MG63 (cell line): Measurements from ENCODE around the gene PRSS37. TPM values are rescaled to one million over a fixed set of nuclear protein-coding genes. Genes with fewer than 3 reads are reported as not detected.

Source experiments
- DNase-seq: peaks from one replicate; pipeline ENCODE4 v3.0.0-alpha.2; 2020
- H3K27me3 ChIP-seq: fragments of 250-450 bp; sonication (Bioruptor Pico); 2 replicates; pipeline ENCODE4 v1.5.1; 2020; ENCODE audit warnings: mild to moderate bottlenecking, moderate library complexity
- H3K36me3 ChIP-seq: fragments of 250-450 bp; sonication (Bioruptor Pico); 2 replicates; pipeline ENCODE4 v1.5.1; 2020; ENCODE audit warnings: mild to moderate bottlenecking, moderate library complexity
- H3K4me3 ChIP-seq: fragments of 250-450 bp; sonication (Bioruptor Pico); 2 replicates; pipeline ENCODE4 v1.5.1; 2020; ENCODE audit warnings: mild to moderate bottlenecking, moderate library complexity
- H3K9me3 ChIP-seq: fragments of 250-450 bp; sonication (Bioruptor Pico); 2 replicates; pipeline ENCODE4 v1.5.1; 2020; ENCODE audit warnings: mild to moderate bottlenecking, moderate library complexity
- total RNA-seq: library from RNA; depleted of rRNA; stranded (reverse); fragments of >200 nt; shearing (Covaris generic); gene quantifications from 2 replicates; pipeline ENCODE4 v1.2.3, GENCODE V29; 2014; ENCODE audit warnings: low replicate concordance; rRNA removed

Gene PRSS37, protein sequence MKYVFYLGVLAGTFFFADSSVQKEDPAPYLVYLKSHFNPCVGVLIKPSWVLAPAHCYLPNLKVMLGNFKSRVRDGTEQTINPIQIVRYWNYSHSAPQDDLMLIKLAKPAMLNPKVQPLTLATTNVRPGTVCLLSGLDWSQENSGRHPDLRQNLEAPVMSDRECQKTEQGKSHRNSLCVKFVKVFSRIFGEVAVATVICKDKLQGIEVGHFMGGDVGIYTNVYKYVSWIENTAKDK
- total RNA-seq: not detected in 2 replicates

DNA sequence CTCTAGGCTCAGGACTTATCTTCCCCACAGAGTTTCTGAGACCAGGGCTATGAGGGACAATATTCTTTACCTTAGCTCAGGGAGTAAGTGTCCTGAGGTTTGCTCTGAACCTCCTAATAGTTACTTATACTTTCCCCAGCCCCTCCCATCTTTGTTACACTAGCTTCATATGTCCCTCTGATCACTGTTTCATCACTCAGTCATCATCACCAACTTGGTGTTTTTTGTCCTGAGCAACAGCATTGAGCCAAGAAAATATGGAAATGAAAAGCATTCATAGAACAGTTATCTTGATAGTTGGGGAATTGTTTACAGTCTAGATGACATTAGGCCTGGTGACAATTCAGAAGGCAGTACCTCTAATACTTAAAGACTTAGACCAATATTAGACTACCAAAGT lies at the start of gene PRSS37:
Gene PRSS37, minus strand, starts transcription at position 101 of the 400 bp plus-strand sequence. CDS start 436 bp downstream, outside the sequence.
- no peak for DNase-seq
- H3K27me3 ChIP-seq: no peaks in the 10 kb centered on the region
- H3K9me3 ChIP-seq: no peaks in the 10 kb centered on the region
- H3K4me3 ChIP-seq: no peak within 1 kb of the TSS
- no peaks in the 10 kb centered on the region for H3K36me3 ChIP-seq

- Histone ChIP-seq H3K9me3 (no peaks in the 10 kb centered on the region), H3K4me3 (no peak overlapping the region), H3K36me3 (no peaks in the 10 kb centered on the region), H3K27me3 (no peaks in the 10 kb centered on the region)
- DNase-seq: no peak
Observed at GRCh38 chr7:141889321-141889720, 48.0 kb upstream of the PRSS37 start.

- Histone ChIP-seq H3K9me3 (no peaks in the 10 kb centered on the region), H3K4me3 (no peak overlapping the region), H3K36me3 (no peaks in the 10 kb centered on the region), H3K27me3 (no peaks in the 10 kb centered on the region)
- no peak for DNase-seq
Observed at GRCh38 chr7:141884539-141885225, 43.4 kb upstream of the PRSS37 start.

DNA sequence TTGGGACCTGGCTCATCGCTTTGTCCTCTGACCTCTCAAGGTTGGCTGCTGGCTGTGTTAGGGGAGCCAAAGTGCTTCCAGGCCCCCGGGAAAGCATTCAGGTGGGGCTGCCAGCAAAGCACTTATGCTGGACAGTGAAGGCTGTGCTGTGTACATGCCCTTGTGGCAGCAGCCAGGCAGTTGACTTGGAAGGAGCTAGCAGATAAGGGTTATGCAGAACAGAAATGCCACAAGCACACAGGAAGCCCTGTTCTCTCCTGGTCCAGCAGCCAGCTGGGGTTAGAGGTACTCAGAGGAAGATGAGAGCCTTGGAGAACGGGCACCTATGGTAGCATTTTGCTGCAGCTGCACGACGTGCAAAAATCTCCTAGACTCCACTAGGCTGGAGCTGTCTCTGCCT lies 39.7 kb upstream of the PRSS37 start:
- DNase-seq: no peak
- H3K4me3 ChIP-seq: no peak overlapping the region
- no peaks in the 10 kb centered on the region for H3K27me3 ChIP-seq
- H3K36me3 ChIP-seq: no peaks in the 10 kb centered on the region
- H3K9me3 ChIP-seq: no peaks in the 10 kb centered on the region; the same call in 1 of the 2 replicates

DNA sequence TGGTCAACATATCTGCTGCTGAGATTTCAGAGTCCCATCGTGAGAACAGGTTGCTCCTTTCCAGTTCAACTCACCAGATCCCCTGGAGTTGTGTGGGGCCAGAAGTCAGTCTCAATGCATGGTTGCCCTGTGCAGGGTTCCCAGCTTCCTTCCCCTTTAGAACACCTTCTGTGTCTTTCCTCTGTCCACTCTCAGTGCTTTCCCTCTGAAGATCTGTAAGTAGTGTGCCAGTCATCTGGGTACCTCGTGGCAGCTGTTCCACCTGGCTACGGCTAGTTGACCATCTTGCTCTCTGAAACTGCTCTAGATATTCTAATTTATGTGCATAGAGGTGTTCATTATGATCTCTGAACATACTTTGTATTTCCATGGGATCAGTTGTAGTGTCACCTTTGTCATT lies 36.1 kb upstream of the PRSS37 start:
- H3K9me3 ChIP-seq: no peaks in the 10 kb centered on the region; the same call in 1 of the 2 replicates
- no peaks in the 10 kb centered on the region for H3K27me3 ChIP-seq
- no peak for DNase-seq
- no peaks in the 10 kb centered on the region for H3K36me3 ChIP-seq
- H3K4me3 ChIP-seq: no peak overlapping the region

DNA sequence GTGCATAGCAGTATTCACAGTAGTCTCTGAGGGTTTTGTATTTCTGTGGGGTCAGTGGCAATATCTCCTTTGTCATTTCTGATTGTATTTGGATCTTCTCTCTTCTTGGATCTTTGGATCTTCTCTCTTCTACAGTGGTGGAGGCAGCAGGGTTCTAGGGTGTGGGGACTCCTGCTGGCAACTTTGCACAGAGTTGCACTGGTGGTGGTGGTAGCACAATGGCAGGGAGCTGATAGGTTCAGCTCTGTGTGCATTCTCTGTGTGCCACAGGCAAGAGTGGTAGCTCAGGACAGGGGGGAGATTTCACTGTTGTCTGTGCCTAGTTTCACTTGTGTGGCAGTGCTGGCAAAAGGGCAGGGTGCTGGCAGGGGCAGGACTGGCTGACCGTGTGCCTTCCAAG lies 35.1 kb upstream of the PRSS37 start:
- no peaks in the 10 kb centered on the region for H3K36me3 ChIP-seq
- H3K4me3 ChIP-seq: no peak overlapping the region
- no peaks in the 10 kb centered on the region for H3K27me3 ChIP-seq
- DNase-seq: no peak
- no peaks in the 10 kb centered on the region; the same call in 1 of the 2 replicates for H3K9me3 ChIP-seq

DNA sequence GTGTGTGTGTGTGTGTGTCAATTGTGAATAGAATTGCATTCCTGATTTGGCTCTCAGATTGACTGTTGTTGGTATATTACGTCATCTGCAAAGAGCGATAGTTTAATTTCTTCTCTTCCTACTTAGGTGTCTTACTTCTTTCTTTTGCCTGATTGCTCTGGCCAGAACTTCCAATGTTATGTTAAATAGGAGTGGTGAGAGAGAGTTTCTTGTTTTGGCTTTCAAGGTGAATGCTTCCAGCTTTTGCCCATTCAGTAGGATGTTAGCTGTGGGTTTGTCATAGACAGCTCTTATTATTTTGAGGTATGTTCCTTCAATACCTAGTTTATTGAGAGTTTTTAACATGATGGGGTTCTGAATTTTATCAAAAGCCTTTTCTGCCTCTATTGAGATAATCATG lies 34.2 kb upstream of the PRSS37 start:
- H3K4me3 ChIP-seq: no peak overlapping the region
- H3K36me3 ChIP-seq: no peaks in the 10 kb centered on the region
- DNase-seq: no peak
- no peaks in the 10 kb centered on the region; the same call in 1 of the 2 replicates for H3K9me3 ChIP-seq
- no peaks in the 10 kb centered on the region for H3K27me3 ChIP-seq

GRCh38 chr7:141874787-141875186 lies 33.5 kb upstream of the PRSS37 start:
- Histone ChIP-seq H3K27me3 (no peaks in the 10 kb centered on the region), H3K4me3 (no peak overlapping the region), H3K36me3 (no peaks in the 10 kb centered on the region), H3K9me3 (no peaks in the 10 kb centered on the region; the same call in 1 of the 2 replicates)
- no peak for DNase-seq

- no peaks in the 10 kb centered on the region for H3K36me3 ChIP-seq
- no peaks in the 10 kb centered on the region for H3K27me3 ChIP-seq
- no peak for DNase-seq
- H3K9me3 ChIP-seq: no peaks in the 10 kb centered on the region
- no peak overlapping the region for H3K4me3 ChIP-seq
Observed at GRCh38 chr7:141872931-141873330, 31.6 kb upstream of the PRSS37 start.

GRCh38 chr7:141866974-141867373 lies 25.7 kb upstream of the PRSS37 start:
- Histone ChIP-seq H3K36me3 (no peaks in the 10 kb centered on the region), H3K4me3 (no peak overlapping the region), H3K9me3 (no peaks in the 10 kb centered on the region), H3K27me3 (no peaks in the 10 kb centered on the region)
- no peak for DNase-seq

DNA sequence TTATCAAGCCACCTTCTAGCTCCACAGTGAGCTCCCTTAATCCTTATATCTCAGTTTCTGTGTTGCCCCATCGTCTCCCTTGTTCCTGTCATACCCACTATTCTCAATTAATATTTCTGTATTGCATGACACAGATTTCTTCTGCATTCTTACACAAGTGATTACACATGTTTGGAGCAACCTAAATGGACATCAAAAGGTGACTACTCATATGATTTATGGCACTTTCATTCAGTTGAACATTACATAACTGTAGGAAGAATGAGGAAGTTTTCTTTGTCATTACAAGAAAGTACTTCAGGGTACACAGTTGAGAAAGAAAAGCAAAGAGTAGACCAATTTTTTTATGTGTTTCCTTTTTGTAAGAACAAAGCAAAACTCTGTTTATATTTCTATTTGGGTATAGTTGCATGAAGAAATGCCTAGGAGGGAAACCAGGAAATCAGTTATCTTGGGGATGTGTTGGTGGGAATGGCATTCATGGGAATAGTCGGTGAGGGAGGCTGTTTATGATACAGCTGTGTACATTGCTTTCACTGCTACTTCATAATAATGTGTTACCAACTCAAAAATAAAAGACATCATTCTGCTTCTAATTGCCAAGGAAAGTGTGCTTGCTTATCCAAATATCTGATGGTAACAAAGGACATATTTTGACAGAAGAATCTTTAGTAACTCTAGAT lies 23.6 kb upstream of the PRSS37 start:
- Histone ChIP-seq H3K9me3 (no peaks in the 10 kb centered on the region), H3K4me3 (no peak overlapping the region), H3K36me3 (no peaks in the 10 kb centered on the region), H3K27me3 (no peaks in the 10 kb centered on the region)
- no peak for DNase-seq

GRCh38 chr7:141860207-141860606 lies 18.9 kb upstream of the PRSS37 start:
- Histone ChIP-seq H3K4me3 (no peak overlapping the region), H3K27me3 (no peaks in the 10 kb centered on the region), H3K9me3 (no peaks in the 10 kb centered on the region), H3K36me3 (no peaks in the 10 kb centered on the region)
- DNase-seq: no peak

GRCh38 chr7:141847996-141848395 lies 6.7 kb upstream of the PRSS37 start:
- Histone ChIP-seq H3K9me3 (no peaks in the 10 kb centered on the region), H3K36me3 (no peaks in the 10 kb centered on the region), H3K27me3 (no peaks in the 10 kb centered on the region), H3K4me3 (no peak overlapping the region)
- no peak for DNase-seq

DNA sequence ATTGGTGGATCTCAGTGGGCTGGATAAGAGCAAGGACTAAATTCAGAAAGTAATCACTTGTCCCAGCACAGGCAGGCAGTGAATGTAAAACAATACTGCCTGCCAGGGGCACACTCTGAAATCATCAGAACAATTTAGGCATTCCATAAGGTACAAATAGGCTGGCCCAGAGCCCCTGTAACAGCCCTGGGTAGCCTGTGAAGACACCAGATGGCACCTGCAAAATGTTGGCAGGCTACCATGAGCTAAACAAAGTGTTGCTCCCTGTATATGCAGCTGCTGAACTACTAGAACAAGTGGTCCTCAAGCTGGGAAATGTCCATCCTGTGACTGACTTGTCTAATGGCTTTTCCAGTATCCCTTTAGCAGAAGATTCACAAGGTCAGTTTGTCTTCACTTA lies 3.0 kb upstream of the PRSS37 start:
- Histone ChIP-seq H3K36me3 (no peaks in the 10 kb centered on the region), H3K4me3 (no peak overlapping the region), H3K9me3 (no peaks in the 10 kb centered on the region), H3K27me3 (no peaks in the 10 kb centered on the region)
- no peak for DNase-seq

DNA sequence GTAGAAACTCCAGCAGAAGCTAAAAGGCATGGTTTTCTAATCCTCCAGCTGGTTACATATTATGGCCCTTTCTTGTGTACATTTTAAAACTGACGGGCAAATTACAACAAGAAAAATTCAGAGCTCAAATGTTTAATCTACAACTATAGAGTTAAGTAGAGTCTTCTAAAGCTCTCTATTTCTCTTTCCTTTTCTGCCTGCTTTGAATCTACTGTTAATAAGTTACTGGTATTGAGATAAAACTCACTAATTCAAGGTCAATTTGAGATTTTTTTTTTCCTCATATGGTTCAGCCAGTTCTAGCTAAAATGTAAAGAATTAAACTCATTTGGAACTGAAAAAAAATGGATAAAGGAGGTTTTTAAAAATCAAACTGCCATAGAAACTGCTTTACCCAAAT lies 1.6 kb upstream of the PRSS37 start:
- no peak for DNase-seq
- no peaks in the 10 kb centered on the region for H3K9me3 ChIP-seq
- H3K27me3 ChIP-seq: no peaks in the 10 kb centered on the region
- no peaks in the 10 kb centered on the region for H3K36me3 ChIP-seq
- H3K4me3 ChIP-seq: no peak overlapping the region

- H3K4me3 ChIP-seq: no peak overlapping the region
- H3K36me3 ChIP-seq: no peaks in the 10 kb centered on the region
- DNase-seq: no peak
- H3K9me3 ChIP-seq: no peaks in the 10 kb centered on the region
- no peaks in the 10 kb centered on the region for H3K27me3 ChIP-seq
Observed at GRCh38 chr7:141840708-141841107, 577 bp downstream of the PRSS37 start.

DNA sequence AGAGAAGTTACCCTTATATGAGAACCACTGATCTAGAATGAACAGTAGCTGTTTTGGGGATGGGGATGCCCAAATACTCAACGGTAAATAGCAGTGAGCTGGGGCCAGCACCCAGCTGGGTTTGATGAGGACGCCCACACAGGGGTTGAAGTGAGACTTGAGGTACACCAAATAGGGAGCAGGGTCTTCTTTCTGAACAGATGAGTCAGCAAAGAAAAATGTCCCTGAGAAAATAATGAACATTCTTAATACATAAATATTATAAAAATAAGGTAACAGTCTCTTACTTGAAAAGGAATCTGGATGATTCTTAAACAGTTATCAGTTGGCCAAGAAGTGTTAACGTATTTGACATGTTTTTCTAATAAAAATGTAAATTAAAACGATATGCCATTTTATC lies 2.0 kb downstream of the PRSS37 start:
- no peaks in the 10 kb centered on the region for H3K27me3 ChIP-seq
- DNase-seq: no peak
- H3K4me3 ChIP-seq: no peak overlapping the region
- no peaks in the 10 kb centered on the region for H3K9me3 ChIP-seq
- no peaks in the 10 kb centered on the region for H3K36me3 ChIP-seq
